Suppressor macrophage treated with lipopolysaccharide for 4 hours (primary cell): ENCODE data around the gene WIPF3.

Experiments
- DNase-seq: peaks from one replicate; pipeline ENCODE4 v3.0.0-alpha.2; 2020

Gene WIPF3

GRCh38 chr7:29848941-29849340 lies 42.6 kb downstream of the WIPF3 start:
- DNase-seq = no peak

- no peak for DNase-seq
Measured at GRCh38 chr7:29851487-29851886, 45.2 kb downstream of the WIPF3 start.

GRCh38 chr7:29852457-29852856 lies 46.1 kb downstream of the WIPF3 start:
- no peak for DNase-seq

- DNase-seq = no peak
Measured at GRCh38 chr7:29853072-29853471, 46.8 kb downstream of the WIPF3 start.

- no peak for DNase-seq
Measured at GRCh38 chr7:29853789-29854188, 47.5 kb downstream of the WIPF3 start.

GRCh38 chr7:29854257-29854938 lies 48.1 kb downstream of the WIPF3 start:
- DNase-seq = no peak

- DNase-seq = no peak
Measured at GRCh38 chr7:29857654-29858053, 51.3 kb downstream of the WIPF3 start.

- peak; percentile 33 for DNase-seq
Measured at GRCh38 chr7:29858191-29858951, 52.1 kb downstream of the WIPF3 start.

GRCh38 chr7:29859104-29859503 lies 52.8 kb downstream of the WIPF3 start:
- DNase-seq = no peak

GRCh38 chr7:29859524-29860185 lies 53.3 kb downstream of the WIPF3 start:
- DNase-seq = peak; percentile 85

- peak; percentile 14 for DNase-seq
Measured at GRCh38 chr7:29860186-29860585, 53.9 kb downstream of the WIPF3 start.

- DNase-seq = no peak
Measured at GRCh38 chr7:29861884-29862283, 55.6 kb downstream of the WIPF3 start.

GRCh38 chr7:29864656-29865055 lies 58.3 kb downstream of the WIPF3 start:
- no peak for DNase-seq

GRCh38 chr7:29865526-29865925 lies 59.2 kb downstream of the WIPF3 start:
- no peak for DNase-seq

- DNase-seq = peak; percentile 73
Measured at GRCh38 chr7:29866490-29866930, 60.2 kb downstream of the WIPF3 start.

GRCh38 chr7:29871787-29872398 lies 65.6 kb downstream of the WIPF3 start:
- DNase-seq = no peak

- DNase-seq = no peak
Measured at GRCh38 chr7:29873644-29874294, 67.5 kb downstream of the WIPF3 start.

- no peak for DNase-seq
Measured at GRCh38 chr7:29875741-29876140, 69.4 kb downstream of the WIPF3 start.

- no peak for DNase-seq
Measured at GRCh38 chr7:29877196-29877595, 70.9 kb downstream of the WIPF3 start.

GRCh38 chr7:29878081-29878688 lies 71.9 kb downstream of the WIPF3 start:
- peak; percentile 55 for DNase-seq

- DNase-seq = peak; percentile 25
Measured at GRCh38 chr7:29879609-29880008, 73.3 kb downstream of the WIPF3 start.

GRCh38 chr7:29881724-29882123 lies 75.4 kb downstream of the WIPF3 start:
- no peak for DNase-seq
